Mucosa of descending colon (tissue), 3 donors: ENCODE measurements around the gene LOXL4. TPM values are rescaled to one million over a fixed set of nuclear protein-coding genes. Genes with fewer than 3 reads are reported as not detected.
A peak's percentile ranks its signal among the peaks of the same experiment; 100 is the strongest.

Source experiments
- ATAC-seq: fragments of 200-7000 bp; cut with Tn5 transposase; one replicate; pipeline ENCODE4 v1.9.1; 2020; ENCODE audit warnings: mild to moderate bottlenecking, moderate library complexity
- DNase-seq, 3 donors: peaks; one replicate each; pipeline ENCODE4 v3.0.0-alpha.2; 2020
- H3K36me3 ChIP-seq: fragments of 200-600 bp; one replicate; pipeline ENCODE4 v1.8.0; 2021; ENCODE audit warnings: low read depth, mild to moderate bottlenecking
- H3K4me1 ChIP-seq: fragments of 200-600 bp; one replicate; pipeline ENCODE4 v1.8.0; 2021; ENCODE audit warnings: low read depth, mild to moderate bottlenecking
- H3K4me3 ChIP-seq: fragments of 200-600 bp; one replicate; pipeline ENCODE4 v1.8.0; 2021; ENCODE audit warnings: mild to moderate bottlenecking
- H3K9me3 ChIP-seq: fragments of 200-600 bp; one replicate; pipeline ENCODE4 v1.8.0; 2021; ENCODE audit warnings: mild to moderate bottlenecking
- CTCF ChIP-seq: fragments of 200-600 bp; IDR thresholded peaks from one replicate; pipeline ENCODE4 v1.8.0; 2022; ENCODE audit warnings: antibody characterized with exemption, mild to moderate bottlenecking
- intact Hi-C, 2 donors: fragments of 100-400 bp; cut with DNase I in 1 of 2; cut with micrococcal nuclease in 1 of 2; formaldehyde crosslinking; loops; one replicate each; pipeline versions ENCODE4 v1.11.0 to v1.11.1; 2022; cut with DNase I, micrococcal nuclease
- total RNA-seq, 3 donors: library from RNA; stranded (reverse); fragmentation: NEBNext Ultra II Directional in 2 of 3; extraction: Animal tissue kit (Norgen Biotek cat#: 25700) in 2 of 3; gene quantifications; one replicate each; pipeline versions ENCODE4 v1.2.1 to v1.2.4, GENCODE V29; 2021 to 2023
- donor health status: DM: no; HTN: no; CAD: no; lungs with moderate emphysema.
- donor health status: DM: no; HTN: no; CAD: no.
- donor health status: DM: no; HTN: yes; CAD: no.

Gene LOXL4
- total RNA-seq, 3 donors from 2014 or later, result 0.58 to 7.8 (median 0.58) TPM

GRCh38 chr10:98270786-98271185, 2.8 kb upstream of the LOXL4 start:
- Histone ChIP-seq H3K4me1 (peaks cover 4% of the 10 kb centered on the region), H3K9me3 (no peaks in the 10 kb centered on the region), H3K4me3 (no peak overlapping the region), H3K36me3 (no peaks in the 10 kb centered on the region)
- no peak for ATAC-seq
- no peak for TF ChIP-seq CTCF
- no peak for DNase-seq
- intact Hi-C loops, result no loop called here

GRCh38 chr10:98270073-98270740, 2.2 kb upstream of the LOXL4 start:
- DNase-seq (no peak), ATAC-seq (no peak)
- intact Hi-C loops, result no loop called here
- Histone ChIP-seq H3K36me3 (no peaks in the 10 kb centered on the region), H3K4me3 (no peak overlapping the region), H3K9me3 (no peaks in the 10 kb centered on the region), H3K4me1 (peaks cover 4% of the 10 kb centered on the region)
- TF ChIP-seq CTCF, result no peak

- ATAC-seq (peak; percentile 45), DNase-seq (peak in 2 of 3 donors; percentile 54 to 68)
- peaks cover 4% of the 10 kb centered on the region for H3K4me1 ChIP-seq
- intact Hi-C loops, result no loop called here
- no peaks in the 10 kb centered on the region for H3K9me3 ChIP-seq
- H3K4me3 ChIP-seq, result no peak overlapping the region
- TF ChIP-seq CTCF, result no peak
- H3K36me3 ChIP-seq, result no peaks in the 10 kb centered on the region
Observed at GRCh38 chr10:98269435-98269912, 1.5 kb upstream of the LOXL4 start.

- intact Hi-C loops, result no loop called here
- H3K4me1 ChIP-seq, result peaks cover 4% of the 10 kb centered on the region
- no peak overlapping the region for H3K4me3 ChIP-seq
- no peaks in the 10 kb centered on the region for H3K9me3 ChIP-seq
- no peaks in the 10 kb centered on the region for H3K36me3 ChIP-seq
- no peak for ATAC-seq
- no peak for DNase-seq
- TF ChIP-seq CTCF, result no peak
Observed at GRCh38 chr10:98268694-98269431, 869 bp upstream of the LOXL4 start.

- Histone ChIP-seq H3K36me3 (no peaks in the 10 kb centered on the region), H3K4me3 (no peak overlapping the region), H3K4me1 (peaks cover 4% of the 10 kb centered on the region), H3K9me3 (no peaks in the 10 kb centered on the region)
- TF ChIP-seq CTCF, result no peak
- intact Hi-C loops, result no loop called here
- no peak for DNase-seq
- ATAC-seq, result peak; percentile 16
Observed at GRCh38 chr10:98267069-98267893, 713 bp downstream of the LOXL4 start.
